Nephron progenitor cell (in vitro differentiated cells): ENCODE results near the gene BCAR3.

Experiments
- DNase-seq: peaks from one replicate; pipeline ENCODE4 v3.0.0; 2021
- H3K27ac Mint-ChIP-seq: 2 replicates; pipeline ENCODE4 v1.8.0; 2021; ENCODE audit warnings: mild to moderate bottlenecking, moderate library complexity, mixed read lengths
- H3K27me3 Mint-ChIP-seq: 2 replicates; pipeline ENCODE4 v1.8.0; 2021; ENCODE audit warnings: mild to moderate bottlenecking, low read depth, mixed read lengths; ENCODE audit not compliant: poor library complexity
- H3K36me3 Mint-ChIP-seq: 2 replicates; pipeline ENCODE4 v1.8.0; 2021; ENCODE audit warnings: low read depth, mixed read lengths
- H3K4me1 Mint-ChIP-seq: 2 replicates; pipeline ENCODE4 v1.8.0; 2021; ENCODE audit warnings: mixed read lengths
- H3K4me3 Mint-ChIP-seq: 2 replicates; pipeline ENCODE4 v1.8.0; 2021; ENCODE audit warnings: mild to moderate bottlenecking, moderate library complexity, mixed read lengths
- H3K9me3 Mint-ChIP-seq: 2 replicates; pipeline ENCODE4 v1.8.0; 2021; ENCODE audit warnings: mild to moderate bottlenecking, moderate library complexity, mixed read lengths
- CTCF ChIP-seq: fragments of 200-600 bp; sonication (generic); IDR thresholded peaks from 2 replicates; pipeline ENCODE4 v1.5.0; 2021; ENCODE audit warnings: antibody characterized with exemption

The BCAR3 gene

GRCh38 chr1:93605026-93605568 lies 76.5 kb downstream of the BCAR3 start:
- Mint-ChIP-seq H3K27me3 (peaks cover 3% of the 10 kb centered on the region), H3K4me1 (peaks cover 46% of the 10 kb centered on the region), H3K36me3 (peaks cover 22% of the 10 kb centered on the region), H3K27ac (no peak overlapping the region), H3K9me3 (peaks cover 3% of the 10 kb centered on the region), H3K4me3 (no peak overlapping the region)
- DNase-seq = no peak
- TF ChIP-seq CTCF = no peak

- Mint-ChIP-seq H3K4me1 (peaks cover 45% of the 10 kb centered on the region), H3K4me3 (no peak overlapping the region), H3K36me3 (peaks cover 22% of the 10 kb centered on the region), H3K27me3 (no peaks in the 10 kb centered on the region), H3K9me3 (peaks cover 3% of the 10 kb centered on the region), H3K27ac (no peak overlapping the region)
- no peak for TF ChIP-seq CTCF
- no peak for DNase-seq
These were observed 77.2 kb downstream of the BCAR3 start for GRCh38 chr1:93604411-93604810.

- Mint-ChIP-seq H3K9me3 (peaks cover 3% of the 10 kb centered on the region), H3K4me3 (no peak overlapping the region), H3K27me3 (no peaks in the 10 kb centered on the region), H3K36me3 (peaks cover 22% of the 10 kb centered on the region), H3K27ac (peak overlapping the region; percentile 23), H3K4me1 (peaks cover 37% of the 10 kb centered on the region)
- no peak for TF ChIP-seq CTCF
- no peak for DNase-seq
These were observed 78.0 kb downstream of the BCAR3 start for GRCh38 chr1:93603601-93604000.

GRCh38 chr1:93603106-93603505 lies 78.5 kb downstream of the BCAR3 start:
- no peak for TF ChIP-seq CTCF
- H3K36me3 Mint-ChIP-seq = peaks cover 22% of the 10 kb centered on the region
- no peaks in the 10 kb centered on the region for H3K27me3 Mint-ChIP-seq
- H3K27ac Mint-ChIP-seq = no peak overlapping the region
- H3K4me1 Mint-ChIP-seq = peaks cover 33% of the 10 kb centered on the region
- no peak for DNase-seq
- peaks cover 3% of the 10 kb centered on the region for H3K9me3 Mint-ChIP-seq
- H3K4me3 Mint-ChIP-seq = no peak overlapping the region

GRCh38 chr1:93602101-93602500 lies 79.5 kb downstream of the BCAR3 start:
- H3K9me3 Mint-ChIP-seq = peaks cover 3% of the 10 kb centered on the region
- H3K4me1 Mint-ChIP-seq = peaks cover 34% of the 10 kb centered on the region
- H3K4me3 Mint-ChIP-seq = no peak overlapping the region
- H3K36me3 Mint-ChIP-seq = peaks cover 22% of the 10 kb centered on the region
- TF ChIP-seq CTCF = no peak
- no peak for DNase-seq
- H3K27ac Mint-ChIP-seq = no peak overlapping the region
- peaks cover 5% of the 10 kb centered on the region for H3K27me3 Mint-ChIP-seq

- H3K27ac Mint-ChIP-seq = no peak overlapping the region
- peaks cover 5% of the 10 kb centered on the region for H3K27me3 Mint-ChIP-seq
- H3K9me3 Mint-ChIP-seq = peaks cover 3% of the 10 kb centered on the region
- peaks cover 22% of the 10 kb centered on the region for H3K36me3 Mint-ChIP-seq
- no peak overlapping the region for H3K4me3 Mint-ChIP-seq
- no peak for DNase-seq
- TF ChIP-seq CTCF = no peak
- peaks cover 38% of the 10 kb centered on the region for H3K4me1 Mint-ChIP-seq
These were observed 80.0 kb downstream of the BCAR3 start for GRCh38 chr1:93601686-93602085.
